AG09319 (cell line): ENCODE results near the gene CTDNEP1.
"Not testable (repeated sequence)": the region's sequence is repeated elsewhere in the genome, so short reads cannot be mapped to it uniquely, and the experiment has no call there.

ENCODE experiments used
- DNase-seq: peaks from one replicate; pipeline ENCODE4 v3.0.0-alpha.2; 2010; ENCODE audit warnings: low read depth; ENCODE audit errors: extremely low read depth
- CTCF ChIP-seq: IDR thresholded peaks from 2 replicates; pipeline ENCODE4 v1.5.1; 2011; ENCODE audit warnings: low read depth, mild to moderate bottlenecking, inconsistent platforms, low read length, moderate library complexity

CTDNEP1 gene

GRCh38 chr17:7252176-7253043 lies 876 bp upstream of the CTDNEP1 start, which contains the start of gene ELP5:
TSS of gene ELP5 (plus strand) at chr17:7252215. CDS start at chr17:7252551, 336 bp downstream.
- DNase-seq = peak; percentile 84
- TF ChIP-seq CTCF = peak; percentile 19

DNA sequence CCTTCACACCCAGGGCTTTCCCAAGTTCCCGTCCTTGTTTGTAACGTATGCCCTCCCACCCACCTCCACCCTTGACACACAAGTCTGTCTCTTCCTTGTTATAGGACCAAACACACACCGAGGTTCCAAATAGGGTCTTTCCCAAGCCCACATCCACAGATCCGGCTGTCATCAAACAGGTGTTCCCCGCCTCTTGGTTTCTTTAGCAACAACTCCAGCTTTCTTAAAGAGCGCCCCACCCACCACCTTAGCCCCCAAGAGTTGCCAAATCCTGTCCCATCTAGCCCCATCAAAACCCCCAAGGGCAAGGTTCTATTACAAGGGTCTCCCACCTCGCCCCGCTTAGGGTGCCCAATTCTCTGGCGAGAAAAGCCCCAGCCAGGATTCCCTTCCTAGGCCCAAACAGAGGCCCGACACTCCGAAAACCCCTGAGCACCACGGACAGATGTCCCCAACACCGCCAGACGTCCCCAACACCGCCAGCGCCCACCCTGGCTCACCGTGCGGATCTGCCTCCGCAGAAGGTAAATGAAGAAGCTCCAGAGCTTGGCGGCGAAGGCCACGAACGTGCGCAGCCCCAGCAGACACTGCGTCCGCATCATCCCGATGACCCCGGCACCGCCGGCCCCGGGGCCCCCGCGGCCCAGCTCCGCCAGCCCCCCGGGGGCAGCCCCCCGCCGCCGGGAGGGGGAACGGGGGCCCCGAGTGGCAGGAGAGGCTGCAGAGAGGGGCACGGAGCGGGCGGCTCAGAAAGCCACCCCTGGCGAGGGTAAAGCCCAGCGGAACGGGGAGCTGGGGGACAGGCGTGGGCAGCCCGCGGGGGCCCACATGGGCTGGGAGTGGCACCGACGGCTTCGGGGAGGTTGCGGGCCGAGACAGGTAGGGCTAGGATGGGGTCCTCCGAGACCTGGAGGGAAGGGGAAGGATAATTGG lies 573 bp downstream of the CTDNEP1 start:
- no peak for TF ChIP-seq CTCF
- DNase-seq = no peak

DNA sequence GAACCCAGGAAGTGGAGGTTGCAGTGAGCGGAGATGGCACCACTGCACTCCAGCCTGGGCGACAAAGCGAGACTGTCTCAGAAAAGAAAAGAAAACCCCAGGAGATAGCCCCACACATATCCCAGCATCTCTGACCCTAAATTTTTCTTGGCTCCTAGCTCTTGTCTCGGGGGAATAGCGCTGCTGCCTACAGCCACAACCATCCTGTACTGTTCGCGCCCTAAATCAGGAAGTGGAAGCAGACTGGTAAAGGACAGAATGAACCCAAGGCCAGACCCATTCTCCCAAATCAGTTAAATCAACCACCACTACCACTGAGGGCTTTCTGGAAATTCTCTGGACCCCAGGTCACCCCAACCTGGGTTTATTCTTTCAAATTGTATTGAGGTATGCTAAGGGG lies 1.7 kb downstream of the CTDNEP1 start:
- no peak for TF ChIP-seq CTCF
- no peak for DNase-seq

GRCh38 chr17:7249214-7249613 lies 2.3 kb downstream of the CTDNEP1 start:
- no peak for DNase-seq
- TF ChIP-seq CTCF = no peak

DNA sequence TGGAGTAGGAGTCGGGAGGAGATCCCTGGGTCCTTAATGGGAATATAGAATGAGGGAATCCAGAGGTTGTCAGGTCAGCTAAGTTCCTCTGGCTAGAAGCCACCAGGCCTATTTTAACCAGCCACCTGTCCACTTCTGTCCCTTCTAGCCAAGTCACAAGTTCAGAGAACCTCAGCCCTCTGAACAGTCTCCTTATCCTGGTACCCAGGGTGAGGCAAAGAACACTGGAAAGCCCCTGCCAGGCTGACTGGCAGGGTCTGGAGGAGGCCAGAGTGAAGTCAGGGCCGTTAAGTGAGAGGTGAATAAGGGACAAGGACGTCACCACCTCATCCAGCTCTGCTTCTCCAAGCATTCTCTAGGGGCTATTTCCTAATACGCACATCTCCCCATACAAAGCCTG lies 2.7 kb downstream of the CTDNEP1 start:
- no peak for DNase-seq
- no peak for TF ChIP-seq CTCF

- no peak for TF ChIP-seq CTCF
- no peak for DNase-seq
Measured at GRCh38 chr17:7246779-7247178, 4.8 kb downstream of the CTDNEP1 start.

GRCh38 chr17:7243838-7244237 lies 7.7 kb downstream of the CTDNEP1 start:
- DNase-seq = not testable (repeated sequence)
